Measurements from ENCODE around the gene TNFAIP3. TPM values are rescaled to one million over a fixed set of nuclear protein-coding genes. Genes with fewer than 3 reads are reported as not detected.

The TNFAIP3 gene
- total RNA-seq, 2 donors from 2014 or later = 4,032 to 4,607 TPM

GRCh38 chr6:137848672-137849071, 18.4 kb upstream of the TNFAIP3 start:
- no peak overlapping the region for H3K27ac Mint-ChIP-seq
- H3K4me3 Mint-ChIP-seq = no peak overlapping the region
- H3K36me3 Mint-ChIP-seq (ENCODE audit: low read depth) = no peaks in the 10 kb centered on the region
- DNase-seq = no peak
- ATAC-seq = no peak
- H3K4me1 Mint-ChIP-seq = peaks cover 2% of the 10 kb centered on the region
- H3K9me3 ChIP-seq (ENCODE audit: control insufficient read depth, low read length, poor library complexity, severe bottlenecking) = no peaks in the 10 kb centered on the region
- H3K27me3 Mint-ChIP-seq = no peaks in the 10 kb centered on the region

GRCh38 chr6:137849181-137849980, 17.7 kb upstream of the TNFAIP3 start:
- no peak overlapping the region for H3K4me3 Mint-ChIP-seq
- no peaks in the 10 kb centered on the region for H3K27me3 Mint-ChIP-seq
- H3K9me3 ChIP-seq (ENCODE audit: control insufficient read depth, low read length, poor library complexity, severe bottlenecking) = no peaks in the 10 kb centered on the region
- H3K4me1 Mint-ChIP-seq = peaks cover 2% of the 10 kb centered on the region
- H3K36me3 Mint-ChIP-seq (ENCODE audit: low read depth) = no peaks in the 10 kb centered on the region
- no peak overlapping the region for H3K27ac Mint-ChIP-seq
- ATAC-seq = no peak
- DNase-seq = no peak

- H3K9me3 ChIP-seq (ENCODE audit: control insufficient read depth, low read length, poor library complexity, severe bottlenecking) = no peaks in the 10 kb centered on the region
- ATAC-seq (no peak), DNase-seq (no peak)
- peaks cover 2% of the 10 kb centered on the region for H3K4me1 Mint-ChIP-seq
- no peak overlapping the region for H3K4me3 Mint-ChIP-seq
- H3K27me3 Mint-ChIP-seq = no peaks in the 10 kb centered on the region
- no peak overlapping the region for H3K27ac Mint-ChIP-seq
- H3K36me3 Mint-ChIP-seq (ENCODE audit: low read depth) = no peaks in the 10 kb centered on the region
Measured at GRCh38 chr6:137849981-137850714, 16.9 kb upstream of the TNFAIP3 start.

GRCh38 chr6:137850816-137851602, 16.1 kb upstream of the TNFAIP3 start:
- Mint-ChIP-seq H3K27me3 (no peaks in the 10 kb centered on the region), H3K27ac (peak overlapping the region; percentile 17), H3K36me3 (ENCODE audit: low read depth) (peaks cover 2% of the 10 kb centered on the region), H3K4me3 (no peak overlapping the region), H3K4me1 (peaks cover 2% of the 10 kb centered on the region)
- no peaks in the 10 kb centered on the region for H3K9me3 ChIP-seq (ENCODE audit: control insufficient read depth, low read length, poor library complexity, severe bottlenecking)
- DNase-seq (no peak), ATAC-seq (no peak)

GRCh38 chr6:137851669-137852068, 15.4 kb upstream of the TNFAIP3 start:
- DNase-seq = no peak
- no peak for ATAC-seq
- Mint-ChIP-seq H3K4me3 (no peak overlapping the region), H3K27ac (peak overlapping the region; percentile 17), H3K4me1 (peaks cover 2% of the 10 kb centered on the region), H3K36me3 (ENCODE audit: low read depth) (peaks cover 2% of the 10 kb centered on the region), H3K27me3 (no peaks in the 10 kb centered on the region)
- H3K9me3 ChIP-seq (ENCODE audit: control insufficient read depth, low read length, poor library complexity, severe bottlenecking) = no peaks in the 10 kb centered on the region

GRCh38 chr6:137852346-137852745, 14.7 kb upstream of the TNFAIP3 start:
- peak overlapping the region; percentile 17 for H3K27ac Mint-ChIP-seq
- ATAC-seq (no peak), DNase-seq (no peak)
- H3K36me3 Mint-ChIP-seq (ENCODE audit: low read depth) = peaks cover 2% of the 10 kb centered on the region
- H3K27me3 Mint-ChIP-seq = no peaks in the 10 kb centered on the region
- no peak overlapping the region for H3K4me3 Mint-ChIP-seq
- peaks cover 2% of the 10 kb centered on the region for H3K4me1 Mint-ChIP-seq
- H3K9me3 ChIP-seq (ENCODE audit: control insufficient read depth, low read length, poor library complexity, severe bottlenecking) = no peaks in the 10 kb centered on the region

- Mint-ChIP-seq H3K36me3 (ENCODE audit: low read depth) (peaks cover 5% of the 10 kb centered on the region), H3K4me3 (no peak overlapping the region), H3K27me3 (no peaks in the 10 kb centered on the region), H3K27ac (no peak overlapping the region), H3K4me1 (peaks cover 2% of the 10 kb centered on the region)
- no peak for DNase-seq
- H3K9me3 ChIP-seq (ENCODE audit: control insufficient read depth, low read length, poor library complexity, severe bottlenecking) = no peaks in the 10 kb centered on the region
- ATAC-seq = no peak
Measured at GRCh38 chr6:137852811-137853210, 14.2 kb upstream of the TNFAIP3 start.

GRCh38 chr6:137853569-137854213, 13.4 kb upstream of the TNFAIP3 start:
- H3K27me3 Mint-ChIP-seq = no peaks in the 10 kb centered on the region
- no peak overlapping the region for H3K27ac Mint-ChIP-seq
- no peak overlapping the region for H3K4me3 Mint-ChIP-seq
- peaks cover 2% of the 10 kb centered on the region for H3K4me1 Mint-ChIP-seq
- DNase-seq (no peak), ATAC-seq (no peak)
- H3K36me3 Mint-ChIP-seq (ENCODE audit: low read depth) = peaks cover 5% of the 10 kb centered on the region
- no peaks in the 10 kb centered on the region for H3K9me3 ChIP-seq (ENCODE audit: control insufficient read depth, low read length, poor library complexity, severe bottlenecking)

GRCh38 chr6:137856138-137856898, 10.7 kb upstream of the TNFAIP3 start:
- Mint-ChIP-seq H3K27me3 (no peaks in the 10 kb centered on the region), H3K4me3 (no peak overlapping the region), H3K36me3 (ENCODE audit: low read depth) (peaks cover 5% of the 10 kb centered on the region), H3K4me1 (peaks cover 4% of the 10 kb centered on the region), H3K27ac (no peak overlapping the region)
- no peaks in the 10 kb centered on the region for H3K9me3 ChIP-seq (ENCODE audit: control insufficient read depth, low read length, poor library complexity, severe bottlenecking)
- DNase-seq (no peak), ATAC-seq (no peak)

- H3K36me3 Mint-ChIP-seq (ENCODE audit: low read depth) = peaks cover 5% of the 10 kb centered on the region
Measured at GRCh38 chr6:137859025-137859424, 8.0 kb upstream of the TNFAIP3 start.

GRCh38 chr6:137860394-137861005, 6.6 kb upstream of the TNFAIP3 start:
- no peak for ATAC-seq
- Mint-ChIP-seq H3K27me3 (no peaks in the 10 kb centered on the region), H3K27ac (peak overlapping the region; percentile 66)

More at GRCh38 chr6:137859025-137859424, 8.0 kb upstream of the TNFAIP3 start:
- ATAC-seq (no peak), DNase-seq (no peak)
- peaks cover 9% of the 10 kb centered on the region for H3K4me1 Mint-ChIP-seq
- H3K9me3 ChIP-seq (ENCODE audit: control insufficient read depth, low read length, poor library complexity, severe bottlenecking) = no peaks in the 10 kb centered on the region
- H3K4me3 Mint-ChIP-seq = no peak overlapping the region
- H3K27ac Mint-ChIP-seq = no peak overlapping the region
- H3K27me3 Mint-ChIP-seq = no peaks in the 10 kb centered on the region

More at GRCh38 chr6:137860394-137861005, 6.6 kb upstream of the TNFAIP3 start:
- H3K9me3 ChIP-seq (ENCODE audit: control insufficient read depth, low read length, poor library complexity, severe bottlenecking) = no peaks in the 10 kb centered on the region
- Mint-ChIP-seq H3K36me3 (ENCODE audit: low read depth) (peaks cover 10% of the 10 kb centered on the region), H3K4me3 (no peak overlapping the region), H3K4me1 (peaks cover 10% of the 10 kb centered on the region)
- no peak for DNase-seq
